AG08395 (cell line): ENCODE measurements around the gene RASIP1.

Experiments used
- DNase-seq: peaks from one replicate; pipeline ENCODE4 v3.0.0; 2012; ENCODE audit warnings: mixed read lengths, low spot score

The RASIP1 gene

GRCh38 chr19:48674216-48674809 lies 66.1 kb downstream of the RASIP1 start:
- no peak for DNase-seq

GRCh38 chr19:48673436-48674100 lies 66.8 kb downstream of the RASIP1 start:
- DNase-seq, result no peak

GRCh38 chr19:48672994-48673393 lies 67.4 kb downstream of the RASIP1 start, which contains the start of gene NTN5:
TSS of gene NTN5 (minus strand) at chr19:48673017. CDS start at chr19:48670986, 2,031 bp downstream.
- DNase-seq, result no peak

- no peak for DNase-seq
Observed at GRCh38 chr19:48671446-48671995, 68.9 kb downstream of the RASIP1 start.

GRCh38 chr19:48670699-48671445 lies 69.5 kb downstream of the RASIP1 start:
- DNase-seq, result no peak
